Ishikawa (cell line): Measurements from ENCODE around the gene GRID1.

ENCODE experiments used
- CEBPB ChIP-seq: IDR thresholded peaks from 2 replicates; pipeline ENCODE4 v1.6.1; 2012
- CREB1 ChIP-seq: IDR thresholded peaks from 2 replicates; pipeline ENCODE4 v1.6.1; 2012; ENCODE audit warnings: low read depth
- EGR1 ChIP-seq: IDR thresholded peaks from 2 replicates; pipeline ENCODE4 v1.6.1; 2012
- EP300 ChIP-seq: IDR thresholded peaks from 2 replicates; pipeline ENCODE4 v1.6.1; 2012; ENCODE audit warnings: borderline replicate concordance
- FOXM1 ChIP-seq: IDR thresholded peaks from 2 replicates; pipeline ENCODE4 v1.6.1; 2012; ENCODE audit warnings: low read depth, borderline replicate concordance
- MAX ChIP-seq: IDR thresholded peaks from 2 replicates; pipeline ENCODE4 v1.6.1; 2012
- NFIC ChIP-seq: IDR thresholded peaks from 2 replicates; pipeline ENCODE4 v1.6.1; 2012
- RAD21 ChIP-seq: IDR thresholded peaks from 2 replicates; pipeline ENCODE4 v1.6.1; 2012; ENCODE audit warnings: low read depth
- REST ChIP-seq: IDR thresholded peaks from 2 replicates; pipeline ENCODE4 v1.6.1; 2012; ENCODE audit warnings: low read depth, mild to moderate bottlenecking
- TAF1 ChIP-seq: IDR thresholded peaks from 2 replicates; pipeline ENCODE4 v1.6.1; 2012; ENCODE audit warnings: low read depth, mild to moderate bottlenecking
- TCF12 ChIP-seq: IDR thresholded peaks from 2 replicates; pipeline ENCODE4 v1.6.1; 2012; ENCODE audit warnings: low read depth
- TEAD4 ChIP-seq: IDR thresholded peaks from 2 replicates; pipeline ENCODE4 v1.6.1; 2012
- USF1 ChIP-seq: IDR thresholded peaks from 2 replicates; pipeline ENCODE4 v1.6.1; 2012
- YY1 ChIP-seq: IDR thresholded peaks from 2 replicates; pipeline ENCODE4 v1.6.1; 2012; ENCODE audit warnings: low read depth
- ZBTB7A ChIP-seq: IDR thresholded peaks from 2 replicates; pipeline ENCODE4 v1.6.1; 2012; ENCODE audit warnings: low read depth

The GRID1 gene

GRCh38 chr10:85920311-85920710, 446.3 kb downstream of the GRID1 start:
- TF ChIP-seq CREB1 (no peak), MAX (no peak), YY1 (no peak), NFIC (no peak), EP300 (no peak), EGR1 (no peak), FOXM1 (no peak), CEBPB (no peak), TAF1 (no peak), TEAD4 (no peak), REST (no peak), ZBTB7A (no peak), USF1 (no peak)

GRCh38 chr10:85919491-85920021, 447.0 kb downstream of the GRID1 start:
- no peak for TF ChIP-seq YY1
- no peak for TF ChIP-seq EGR1
- no peak for TF ChIP-seq USF1
- no peak for TF ChIP-seq MAX
- TF ChIP-seq CREB1, result no peak
- no peak for TF ChIP-seq TEAD4
- no peak for TF ChIP-seq EP300
- TF ChIP-seq RAD21, result no peak
- no peak for TF ChIP-seq CEBPB
- TF ChIP-seq NFIC, result no peak
- no peak for TF ChIP-seq FOXM1
- no peak for TF ChIP-seq TCF12
- no peak for TF ChIP-seq REST
- no peak for TF ChIP-seq TAF1
- TF ChIP-seq ZBTB7A, result no peak

GRCh38 chr10:85918371-85918770, 448.2 kb downstream of the GRID1 start:
- TF ChIP-seq CREB1, result no peak
- no peak for TF ChIP-seq TEAD4
- TF ChIP-seq TAF1, result no peak
- no peak for TF ChIP-seq CEBPB

GRCh38 chr10:85917601-85918000, 449.0 kb downstream of the GRID1 start:
- TF ChIP-seq REST, result no peak
- TF ChIP-seq USF1, result no peak
- TF ChIP-seq YY1, result no peak
- TF ChIP-seq TCF12, result no peak
- no peak for TF ChIP-seq TAF1
- no peak for TF ChIP-seq EP300
